Left colon (tissue), 2 donors: ENCODE measurements around the gene CORO2B. TPM values are rescaled to one million over a fixed set of nuclear protein-coding genes. Genes with fewer than 3 reads are reported as not detected.
A peak's percentile ranks its signal among the peaks of the same experiment; 100 is the strongest.

ENCODE experiments used
- ATAC-seq: fragments of 200-7000 bp; cut with Tn5 transposase; one replicate; pipeline ENCODE4 v1.9.1; 2020; ENCODE audit warnings: mild to moderate bottlenecking, moderate library complexity
- DNase-seq, 2 donors: peaks; one replicate each; pipeline ENCODE4 v3.0.0-alpha.2; 2020
- intact Hi-C, 2 donors: fragments of 100-400 bp; cut with DNase I in 1 of 2; cut with micrococcal nuclease in 1 of 2; formaldehyde crosslinking; loops; one replicate each; pipeline versions ENCODE4 v1.11.2 to v1.14.0; 2022; cut with DNase I, micrococcal nuclease
- total RNA-seq, 2 donors: library from RNA; stranded (reverse); fragmentation: NEBNext Ultra II Directional; extraction: Animal tissue kit (Norgen Biotek cat#: 25700); gene quantifications; one replicate each; pipeline ENCODE4 v1.2.1, GENCODE V29; 2021
- donor health status: DM: no; HTN: no; CAD: no.
- donor health status: DM: yes; HTN: yes; CAD: no.

The CORO2B gene
- total RNA-seq, 2 donors from 2014 or later, result 0.67 to 1.6 TPM

GRCh38 chr15:68553314-68553993 lies 25.3 kb upstream of the CORO2B start:
- intact Hi-C loops, result loop anchor here (5.0 to 10.0 kb wide), 3 partner anchors 319 to 374 kb away; no protein-coding TSS in a partner anchor
- no peak for DNase-seq
- no peak for ATAC-seq

GRCh38 chr15:68553994-68554720 lies 24.6 kb upstream of the CORO2B start:
- ATAC-seq, result no peak
- intact Hi-C loops, result loop anchor here (5.0 to 10.0 kb wide), 3 partner anchors 318 to 373 kb away; no protein-coding TSS in a partner anchor

GRCh38 chr15:68554721-68555678 lies 23.8 kb upstream of the CORO2B start:
- DNase-seq (no peak), ATAC-seq (no peak)
- intact Hi-C loops, result loop anchor here (5.0 to 10.0 kb wide), 4 partner anchors 117 to 372 kb away; no protein-coding TSS in a partner anchor

More at GRCh38 chr15:68553994-68554720, 24.6 kb upstream of the CORO2B start:
- peak in 1 of 2 donors; percentile 71 for DNase-seq

GRCh38 chr15:68555679-68556037 lies 23.1 kb upstream of the CORO2B start:
- intact Hi-C loops, result loop anchor here in 1 of 2 donors (5.0 to 10.0 kb wide), 2 partner anchors 117 to 319 kb away; no protein-coding TSS in a partner anchor
- ATAC-seq (no peak), DNase-seq (no peak)

- intact Hi-C loops, result loop anchor here in 1 of 2 donors (5.0 to 10.0 kb wide), 2 partner anchors 116 to 318 kb away; no protein-coding TSS in a partner anchor
- DNase-seq (no peak), ATAC-seq (no peak)
These were observed 22.4 kb upstream of the CORO2B start for GRCh38 chr15:68556139-68556990.

GRCh38 chr15:68557469-68558317 lies 21.1 kb upstream of the CORO2B start:
- intact Hi-C loops, result loop anchor here in 1 of 2 donors (5.0 to 10.0 kb wide), 2 partner anchors 115 to 317 kb away; no protein-coding TSS in a partner anchor
- DNase-seq, result no peak

GRCh38 chr15:68558318-68559305 lies 20.2 kb upstream of the CORO2B start:
- no peak for DNase-seq
- intact Hi-C loops, result loop anchor here in 1 of 2 donors (5.0 to 10.0 kb wide), 2 partner anchors 114 to 316 kb away; no protein-coding TSS in a partner anchor
- ATAC-seq, result peak; percentile 53

More at GRCh38 chr15:68557469-68558317, 21.1 kb upstream of the CORO2B start:
- no peak for ATAC-seq

- ATAC-seq (peak; percentile 93), DNase-seq (peak; percentile 47 to 76)
- intact Hi-C loops, result loop anchor here (5.0 to 10.0 kb wide), 2 partner anchors 113 to 315 kb away; no protein-coding TSS in a partner anchor
These were observed 19.2 kb upstream of the CORO2B start for GRCh38 chr15:68559345-68560310.

GRCh38 chr15:68560501-68561113 lies 18.2 kb upstream of the CORO2B start:
- DNase-seq, result no peak
- ATAC-seq, result no peak
- intact Hi-C loops, result loop anchor here in 1 of 2 donors (5.0 kb wide), 1 partner anchor 112 kb away; no protein-coding TSS in a partner anchor

GRCh38 chr15:68561171-68561900 lies 17.5 kb upstream of the CORO2B start:
- intact Hi-C loops, result loop anchor here in 1 of 2 donors (5.0 kb wide), 1 partner anchor 111 kb away; no protein-coding TSS in a partner anchor
- ATAC-seq (no peak), DNase-seq (no peak)

- DNase-seq (no peak), ATAC-seq (no peak)
- intact Hi-C loops, result loop anchor here in 1 of 2 donors (5.0 kb wide), 1 partner anchor 110 kb away; no protein-coding TSS in a partner anchor
These were observed 16.9 kb upstream of the CORO2B start for GRCh38 chr15:68561901-68562300.

GRCh38 chr15:68564173-68564572 lies 14.6 kb upstream of the CORO2B start:
- no peak for ATAC-seq
- no peak for DNase-seq
- intact Hi-C loops, result loop anchor here in 1 of 2 donors (5.0 kb wide), 1 partner anchor 108 kb away; no protein-coding TSS in a partner anchor

- ATAC-seq, result no peak
- intact Hi-C loops, result no loop called here
- no peak for DNase-seq
These were observed 13.6 kb upstream of the CORO2B start for GRCh38 chr15:68565234-68565633.
